IPS-20b (cell line): ENCODE data around the gene RNF220.

Source experiments
- H3K27ac ChIP-seq: one replicate; pipeline ENCODE4 v1.5.1; 2013; ENCODE audit warnings: low read length
- H3K27me3 ChIP-seq: 2 replicates; pipeline ENCODE4 v1.6.1; 2013; ENCODE audit warnings: mild to moderate bottlenecking, low read length, inconsistent platforms; ENCODE audit not compliant: insufficient read depth
- H3K36me3 ChIP-seq: 2 replicates; pipeline ENCODE4 v1.6.1; 2013; ENCODE audit warnings: low read depth, mild to moderate bottlenecking, inconsistent platforms, low read length, moderate library complexity; ENCODE audit not compliant: insufficient read depth
- H3K4me1 ChIP-seq: 2 replicates; pipeline ENCODE4 v1.6.1; 2013; ENCODE audit warnings: mild to moderate bottlenecking, control low read depth, inconsistent platforms, low read length, moderate library complexity; ENCODE audit not compliant: insufficient read depth
- H3K4me3 ChIP-seq: 2 replicates; pipeline ENCODE4 v1.5.1; 2013; ENCODE audit warnings: mild to moderate bottlenecking, low read length, inconsistent platforms
- H3K9ac ChIP-seq: 2 replicates; pipeline ENCODE4 v1.6.1; 2013; ENCODE audit warnings: low read depth, mild to moderate bottlenecking, inconsistent platforms, low read length, moderate library complexity
- H3K9me3 ChIP-seq: 2 replicates; pipeline ENCODE4 v1.6.1; 2013; ENCODE audit warnings: mild to moderate bottlenecking, low read depth, low read length, inconsistent platforms; ENCODE audit not compliant: insufficient read depth

RNF220 gene

DNA sequence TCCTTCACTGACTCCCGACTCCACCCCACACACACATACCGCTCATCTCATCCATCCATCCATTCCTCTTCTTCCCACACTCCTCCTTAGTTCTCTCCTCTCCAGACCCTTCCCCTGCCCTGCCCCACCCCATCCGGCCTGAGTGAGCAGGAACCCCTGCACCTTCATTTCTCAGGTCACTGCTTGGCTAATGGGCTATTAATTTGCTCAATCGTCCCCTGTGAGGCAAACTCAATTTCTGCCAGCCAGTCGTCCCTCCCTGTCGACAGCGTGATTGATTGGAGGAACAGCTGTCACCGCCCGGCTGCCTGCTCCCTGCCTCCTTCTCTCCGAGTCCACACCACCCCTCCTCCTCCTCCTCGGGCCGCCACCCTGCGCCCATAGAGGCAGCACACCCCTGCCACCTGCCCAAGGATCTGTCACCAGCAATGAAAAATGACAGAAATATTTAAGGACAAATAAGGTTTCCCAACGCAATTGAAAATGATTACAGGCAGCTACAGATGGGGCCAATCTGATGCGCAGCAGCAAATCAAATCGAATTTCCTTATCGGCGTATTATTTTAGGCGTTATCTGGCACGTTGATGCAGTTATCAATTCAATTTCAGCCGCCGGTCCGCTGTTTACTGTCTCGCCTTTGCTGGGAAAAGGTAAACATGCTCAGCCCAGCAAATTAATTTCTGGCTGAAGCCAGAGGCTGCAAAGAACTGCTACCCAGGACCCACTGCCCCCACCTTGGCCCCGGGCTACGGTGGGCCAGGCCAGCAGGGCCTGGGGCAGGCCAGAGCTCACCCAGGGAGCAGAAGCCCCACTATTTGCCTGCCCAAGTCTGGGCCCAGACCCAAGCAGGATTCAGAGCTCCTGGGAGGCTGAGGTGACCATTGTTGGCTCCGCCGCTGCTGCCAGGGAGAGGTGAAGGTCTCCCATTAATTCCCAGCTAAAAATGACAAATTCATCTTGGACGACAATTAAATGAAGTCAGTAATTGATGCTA is 197.9 kb downstream of the RNF220 start:
- Histone ChIP-seq H3K27me3 (peaks cover 31% of the 10 kb centered on the region), H3K9ac (no peak overlapping the region; the same call in 1 of the 2 replicates), H3K4me3 (no peak overlapping the region), H3K4me1 (no peaks in the 10 kb centered on the region), H3K9me3 (no peaks in the 10 kb centered on the region), H3K27ac (no peak overlapping the region), H3K36me3 (no peaks in the 10 kb centered on the region)

DNA sequence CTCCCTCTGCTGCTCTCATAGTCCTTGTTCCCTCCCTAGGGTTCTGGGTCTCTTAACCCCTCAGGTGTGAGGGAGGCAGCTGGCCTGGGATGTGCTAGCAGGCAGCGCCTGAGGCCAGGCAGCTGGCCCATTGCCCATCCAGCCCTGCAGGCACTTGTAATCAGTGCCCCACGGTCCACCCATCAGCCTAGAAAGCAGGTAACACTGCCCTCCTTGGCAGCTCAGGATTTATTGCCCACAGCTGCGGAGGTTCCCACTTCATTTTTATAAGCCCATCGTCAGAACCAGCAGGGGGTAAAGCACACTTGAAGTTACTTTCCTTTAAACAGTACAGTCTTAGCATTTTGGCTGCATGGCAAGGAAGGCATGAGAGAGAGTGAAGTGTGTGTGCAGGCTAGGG is 198.7 kb downstream of the RNF220 start:
- no peak overlapping the region for H3K4me3 ChIP-seq
- no peak overlapping the region; the same call in 1 of the 2 replicates for H3K9ac ChIP-seq
- H3K4me1 ChIP-seq = no peaks in the 10 kb centered on the region
- H3K9me3 ChIP-seq = no peaks in the 10 kb centered on the region
- no peak overlapping the region for H3K27ac ChIP-seq
- no peaks in the 10 kb centered on the region for H3K36me3 ChIP-seq
- peaks cover 31% of the 10 kb centered on the region for H3K27me3 ChIP-seq

DNA sequence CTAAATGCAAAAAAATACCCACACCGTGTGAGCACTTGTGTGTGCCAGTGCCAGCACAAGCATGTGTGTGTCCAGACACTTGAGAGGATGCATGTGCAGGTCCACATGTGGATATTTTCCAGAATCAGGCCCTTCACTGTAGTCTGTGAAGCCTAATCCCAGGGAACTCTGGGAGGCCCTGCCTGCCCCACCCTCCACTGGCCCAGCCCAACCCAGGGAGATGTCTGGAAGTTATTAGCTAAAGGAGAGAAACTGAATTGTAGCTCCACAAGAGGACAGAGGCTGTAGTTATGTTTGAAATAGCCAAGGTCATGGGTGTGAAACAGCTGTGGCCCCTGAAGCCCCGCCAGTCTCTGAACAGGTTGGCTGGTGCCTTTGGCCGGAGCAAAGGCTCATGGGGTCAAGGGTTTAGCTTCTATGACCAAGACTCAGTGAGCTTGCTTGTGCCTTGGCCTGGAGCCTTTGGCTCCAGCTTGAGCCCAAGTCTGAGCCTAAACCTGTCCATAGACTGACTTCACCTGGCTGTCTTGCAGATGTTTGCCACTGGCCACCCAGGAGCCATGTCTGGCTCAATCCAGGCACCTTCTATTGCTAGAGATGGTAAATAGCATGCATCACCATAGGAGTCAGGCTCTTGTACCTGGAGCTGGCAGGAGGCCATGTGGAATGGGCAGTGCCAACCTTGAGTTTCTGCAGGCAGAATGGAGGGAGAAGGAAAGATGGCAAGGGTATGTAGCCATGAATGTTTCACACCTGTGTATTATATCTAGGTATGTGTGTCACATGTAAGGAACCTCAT is 199.3 kb downstream of the RNF220 start:
- Histone ChIP-seq H3K9ac (no peak overlapping the region), H3K4me1 (no peaks in the 10 kb centered on the region), H3K4me3 (no peak overlapping the region), H3K9me3 (no peaks in the 10 kb centered on the region), H3K27ac (no peak overlapping the region), H3K27me3 (peaks cover 31% of the 10 kb centered on the region), H3K36me3 (no peaks in the 10 kb centered on the region)

DNA sequence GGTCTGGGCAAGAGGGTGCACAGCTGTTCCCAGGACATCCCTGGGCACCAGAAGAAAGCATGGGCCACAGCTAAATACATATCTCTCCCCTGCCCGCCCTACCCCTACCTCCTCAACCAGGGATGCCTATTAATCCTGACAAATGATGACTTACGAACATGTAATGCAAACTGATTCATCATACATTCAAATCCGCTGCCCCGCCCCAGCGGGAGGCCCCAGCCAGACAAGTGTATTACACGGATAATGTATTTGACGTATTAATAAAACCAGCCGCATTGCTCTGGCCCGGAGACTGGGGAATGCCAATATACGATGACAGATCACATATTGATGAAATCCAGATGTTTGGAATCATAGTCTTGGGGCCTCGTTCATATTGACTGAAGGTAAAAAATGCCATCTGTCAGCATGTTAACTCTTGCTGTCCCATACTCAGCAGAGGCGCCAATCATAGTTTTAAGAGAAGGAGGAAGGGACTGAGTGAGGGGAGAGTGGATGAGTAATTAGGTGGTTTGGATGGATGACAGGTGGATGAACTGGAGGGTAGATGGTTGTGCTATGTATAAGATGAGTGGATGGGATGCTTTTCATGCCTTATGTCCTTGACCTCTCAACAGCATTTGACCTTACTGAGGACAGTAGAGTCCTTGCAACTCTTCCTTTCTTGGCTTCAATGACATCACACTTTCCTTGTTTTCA is 201.0 kb downstream of the RNF220 start:
- no peaks in the 10 kb centered on the region for H3K9me3 ChIP-seq
- no peak overlapping the region for H3K9ac ChIP-seq
- no peak overlapping the region for H3K4me3 ChIP-seq
- peaks cover 5% of the 10 kb centered on the region; the same call in 1 of the 2 replicates for H3K4me1 ChIP-seq
- no peaks in the 10 kb centered on the region for H3K36me3 ChIP-seq
- H3K27me3 ChIP-seq = peaks cover 20% of the 10 kb centered on the region
- H3K27ac ChIP-seq = no peak overlapping the region

DNA sequence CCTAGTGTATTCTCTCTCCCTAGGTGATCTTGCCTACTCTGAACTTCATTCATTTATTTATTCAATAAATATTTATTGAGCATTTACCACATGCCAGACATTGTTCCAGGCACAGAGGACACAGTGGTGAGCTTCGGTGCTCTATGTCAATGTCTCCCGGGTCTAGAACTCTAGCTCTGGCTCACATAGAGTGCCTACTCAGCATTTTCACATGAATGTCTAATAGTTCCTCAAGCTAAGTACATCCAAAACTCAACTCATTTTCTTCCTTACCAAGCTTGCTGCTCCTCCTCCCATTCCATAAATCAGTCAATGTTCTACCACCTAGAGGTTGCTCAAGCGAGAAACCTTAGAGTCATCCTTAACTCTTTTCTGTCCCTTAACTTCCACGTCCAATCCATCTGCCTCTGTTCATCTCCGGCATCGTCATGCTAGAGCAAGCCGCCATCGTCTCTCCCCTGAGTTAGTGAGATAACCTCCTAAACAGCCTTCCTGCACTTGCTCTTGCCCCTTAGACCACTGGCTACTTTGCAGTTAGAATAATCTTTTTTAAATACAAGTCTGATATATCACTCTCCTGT is 201.7 kb downstream of the RNF220 start:
- no peak overlapping the region for H3K27ac ChIP-seq
- peaks cover 5% of the 10 kb centered on the region; the same call in 1 of the 2 replicates for H3K4me1 ChIP-seq
- peaks cover 13% of the 10 kb centered on the region; the same call in 1 of the 2 replicates for H3K27me3 ChIP-seq
- H3K9me3 ChIP-seq = no peaks in the 10 kb centered on the region
- H3K36me3 ChIP-seq = no peaks in the 10 kb centered on the region
- H3K4me3 ChIP-seq = no peak overlapping the region
- no peak overlapping the region for H3K9ac ChIP-seq

DNA sequence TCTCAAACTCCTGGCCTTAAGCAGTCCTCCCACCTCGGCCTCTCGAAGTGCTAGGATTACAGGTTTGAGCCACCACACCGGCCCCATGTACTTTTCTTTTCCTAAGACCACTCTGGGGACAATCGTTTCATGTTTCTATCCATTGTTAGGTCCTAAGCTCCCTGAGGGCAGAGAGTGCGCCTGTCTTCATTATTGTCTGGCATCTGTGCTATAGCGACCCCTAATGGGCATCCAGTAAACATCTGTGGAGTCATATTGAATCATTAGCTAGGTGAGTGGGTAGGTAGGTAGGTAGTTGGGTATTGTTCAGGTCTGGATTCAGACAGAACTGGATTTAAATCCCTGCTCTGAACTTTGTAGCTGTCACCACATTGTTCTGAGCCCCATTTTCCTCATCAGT is 203.1 kb downstream of the RNF220 start:
- Histone ChIP-seq H3K27me3 (no peaks in the 10 kb centered on the region), H3K4me1 (peaks cover 5% of the 10 kb centered on the region; the same call in 1 of the 2 replicates), H3K9me3 (no peaks in the 10 kb centered on the region), H3K4me3 (no peak overlapping the region), H3K36me3 (no peaks in the 10 kb centered on the region), H3K9ac (no peak overlapping the region), H3K27ac (no peak overlapping the region)

DNA sequence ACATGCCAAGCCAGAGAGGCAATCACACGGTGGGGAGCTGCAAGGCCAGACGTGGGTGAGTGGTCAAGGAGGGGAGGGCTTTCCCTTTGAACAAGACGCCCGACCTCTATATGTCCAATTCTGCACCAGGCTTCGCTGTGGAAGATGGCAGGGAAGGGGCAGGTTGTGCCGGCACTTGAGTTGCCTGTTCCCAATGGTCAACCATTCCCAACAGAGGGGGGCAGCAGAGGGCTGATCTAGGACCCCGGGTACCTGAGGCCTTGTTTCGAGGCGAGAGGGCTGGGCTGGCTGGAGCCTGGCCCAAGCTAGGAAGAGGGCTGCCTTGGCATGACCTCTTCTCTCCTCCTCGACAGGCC is 204.3 kb downstream of the RNF220 start:
- no peak overlapping the region for H3K9ac ChIP-seq
- H3K4me3 ChIP-seq = no peak overlapping the region
- H3K9me3 ChIP-seq = no peaks in the 10 kb centered on the region
- H3K27me3 ChIP-seq = no peaks in the 10 kb centered on the region
- no peak overlapping the region for H3K27ac ChIP-seq
- peaks cover 5% of the 10 kb centered on the region; the same call in 1 of the 2 replicates for H3K4me1 ChIP-seq
- no peaks in the 10 kb centered on the region for H3K36me3 ChIP-seq

DNA sequence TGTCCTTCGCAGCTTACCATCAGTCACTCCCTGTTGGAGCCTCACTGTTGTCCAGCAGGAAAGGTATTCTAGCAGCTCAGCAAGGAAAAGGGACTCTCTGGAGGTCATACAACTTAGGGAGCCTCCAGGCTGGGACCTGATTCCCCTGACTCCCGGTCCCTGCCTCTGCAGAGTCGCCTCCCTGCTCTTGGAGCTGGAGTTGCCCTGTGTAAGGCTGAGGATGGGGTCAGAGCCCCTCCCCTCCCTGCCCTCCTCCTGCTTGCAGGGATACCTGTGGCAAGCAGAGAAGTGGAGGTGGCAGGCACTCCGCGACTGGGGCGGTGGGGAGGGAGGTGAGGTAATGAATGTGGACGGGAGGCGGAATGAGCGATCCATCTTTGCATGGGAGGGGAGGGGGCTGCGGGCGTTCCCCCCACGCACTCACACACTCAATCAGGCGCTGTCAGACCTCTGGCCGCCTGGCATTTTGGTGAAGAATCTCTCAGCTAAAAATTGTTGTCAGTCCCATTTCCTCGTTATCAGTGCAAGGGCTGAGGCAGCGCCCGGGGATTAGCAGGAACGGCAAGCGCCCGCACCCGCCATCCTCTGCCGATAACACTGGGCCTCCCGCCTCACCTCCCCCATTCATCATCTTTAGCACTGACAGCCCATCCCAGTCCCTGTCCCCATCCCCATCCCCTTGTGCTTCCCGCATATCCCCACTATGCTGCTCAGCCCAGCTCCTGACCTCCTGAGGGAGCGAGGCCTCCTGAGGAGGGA is 204.9 kb downstream of the RNF220 start:
- Histone ChIP-seq H3K27me3 (peaks cover 1% of the 10 kb centered on the region; the same call in 1 of the 2 replicates), H3K9ac (no peak overlapping the region), H3K36me3 (no peaks in the 10 kb centered on the region), H3K9me3 (no peaks in the 10 kb centered on the region), H3K4me3 (no peak overlapping the region), H3K27ac (no peak overlapping the region), H3K4me1 (peaks cover 5% of the 10 kb centered on the region; the same call in 1 of the 2 replicates)

DNA sequence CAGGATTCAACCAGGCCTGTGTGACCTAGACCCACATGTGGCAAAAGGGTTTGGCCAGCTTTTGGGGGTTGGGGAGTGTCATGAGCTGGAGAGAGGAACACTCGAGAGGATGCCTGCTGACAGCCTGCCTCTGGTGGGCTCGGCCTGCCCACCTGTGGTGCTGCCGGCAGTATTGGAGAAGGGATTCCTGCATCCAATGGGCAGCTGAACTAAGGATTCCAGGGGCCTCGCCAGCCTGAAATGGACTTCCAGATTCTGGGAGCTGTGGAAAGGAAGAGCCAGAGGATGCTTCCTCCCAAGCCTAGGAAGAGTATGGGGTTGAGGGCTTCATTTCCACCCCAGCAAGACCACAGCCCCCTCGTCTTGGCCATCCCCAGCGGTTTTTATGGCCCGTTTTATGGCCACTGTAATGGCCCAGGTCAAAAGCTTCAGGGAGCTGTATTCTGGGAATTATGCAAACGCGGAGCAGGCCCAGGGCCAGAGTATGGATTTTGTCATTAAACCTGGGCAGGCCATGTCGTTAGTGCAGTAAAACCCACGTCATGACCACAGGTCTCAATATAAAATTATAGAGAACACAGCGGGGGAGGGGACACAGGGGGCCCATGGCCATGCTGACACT is 205.6 kb downstream of the RNF220 start:
- H3K9ac ChIP-seq = no peak overlapping the region
- H3K4me3 ChIP-seq = no peak overlapping the region
- 0 out of 2 replicates have a peak, but pooled peaks cover 3% of the 10 kb centered on the region for H3K36me3 ChIP-seq
- H3K4me1 ChIP-seq = peaks cover 5% of the 10 kb centered on the region; the same call in 1 of the 2 replicates
- H3K27ac ChIP-seq = no peak overlapping the region
- peaks cover 8% of the 10 kb centered on the region for H3K27me3 ChIP-seq
- no peaks in the 10 kb centered on the region for H3K9me3 ChIP-seq

DNA sequence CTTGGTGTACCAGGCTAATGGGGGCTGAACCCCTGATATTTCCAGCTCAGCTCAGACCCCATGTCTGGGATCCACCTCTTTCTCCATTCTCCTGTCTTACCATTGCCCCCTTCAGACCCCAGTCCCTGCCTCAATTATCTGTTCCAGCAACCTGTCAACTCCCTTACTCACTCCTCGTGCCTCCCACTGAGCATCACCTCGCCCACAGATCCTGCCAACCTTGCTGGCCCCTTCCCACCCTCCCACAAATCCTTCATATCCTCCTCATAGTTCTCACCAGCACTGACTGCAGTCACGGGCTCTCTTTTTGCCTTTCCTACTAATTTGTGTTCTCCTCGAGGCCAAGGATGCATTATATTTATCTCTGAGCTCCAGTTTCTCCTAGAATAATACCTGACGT is 206.4 kb downstream of the RNF220 start:
- no peak overlapping the region for H3K9ac ChIP-seq
- no peak overlapping the region for H3K4me3 ChIP-seq

More for the DNA sequence above, 206.4 kb downstream of the RNF220 start:
- Histone ChIP-seq H3K27ac (no peak overlapping the region), H3K27me3 (peaks cover 16% of the 10 kb centered on the region), H3K9me3 (no peaks in the 10 kb centered on the region), H3K36me3 (0 out of 2 replicates have a peak, but pooled peaks cover 6% of the 10 kb centered on the region), H3K4me1 (peaks cover 5% of the 10 kb centered on the region; the same call in 1 of the 2 replicates)
